GM18517 (cell line): ENCODE measurements around the gene TSPEAR.
"Not testable (repeated sequence)": the region's sequence is repeated elsewhere in the genome, so short reads cannot be mapped to it uniquely, and the experiment has no call there.

Experiments used
- ATAC-seq: cut with Tn5 transposase; IDR thresholded peaks from one replicate; pipeline ENCODE4 v1.9.1; 2021; ENCODE audit warnings: mild to moderate bottlenecking, moderate library complexity; ENCODE audit not compliant: unreplicated experiment

TSPEAR gene

DNA sequence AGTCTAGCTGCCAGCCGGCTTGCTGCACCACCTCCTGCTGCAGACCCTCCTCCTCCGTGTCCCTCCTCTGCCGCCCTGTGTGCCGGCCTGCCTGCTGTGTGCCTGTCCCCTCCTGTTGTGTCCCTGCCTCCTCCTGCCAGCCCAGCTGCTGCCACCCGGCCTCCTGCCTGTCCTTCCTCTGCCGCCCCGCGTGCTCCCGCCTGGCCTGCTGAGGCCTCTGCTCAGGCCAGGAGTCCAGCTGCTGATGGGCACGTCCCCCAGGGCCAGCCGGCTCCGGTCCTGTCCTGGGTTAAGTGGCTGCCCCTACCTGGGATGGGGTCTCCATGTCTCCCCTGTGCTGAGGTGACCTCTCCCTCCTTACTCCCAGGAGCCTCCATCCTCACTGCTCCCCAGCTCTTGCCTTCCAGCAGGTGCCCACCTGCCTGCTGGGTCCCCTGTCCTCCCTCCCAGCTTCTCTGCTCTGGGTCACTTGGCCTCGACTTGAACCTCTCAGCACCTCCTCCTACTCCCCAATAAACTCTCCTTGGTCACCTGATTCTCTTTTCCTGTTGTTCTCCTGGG, 98.6 kb downstream of the TSPEAR start:
- ATAC-seq, result no peak

DNA sequence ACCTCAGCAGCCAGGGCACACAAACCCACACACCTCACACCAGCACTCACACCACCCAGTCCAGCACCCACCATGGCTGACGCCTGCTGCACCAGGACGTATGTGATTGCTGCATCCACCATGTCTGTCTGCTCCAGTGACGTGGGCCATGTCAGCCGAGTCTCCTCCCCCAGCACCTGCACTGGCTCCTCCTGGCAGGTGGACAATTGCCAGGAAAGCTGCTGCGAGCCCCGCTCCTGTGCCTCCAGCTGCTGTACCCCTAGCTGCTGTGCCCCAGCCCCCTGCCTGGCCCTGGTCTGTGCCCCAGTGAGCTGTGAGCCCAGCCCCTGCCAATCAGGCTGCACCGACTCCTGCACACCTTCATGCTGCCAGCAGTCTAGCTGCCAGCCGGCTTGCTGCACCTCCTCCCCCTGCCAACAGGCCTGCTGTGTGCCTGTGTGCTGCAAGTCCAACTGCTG, 99.3 kb downstream of the TSPEAR start, which contains the start of gene KRTAP10-8:
KRTAP10-8 (plus strand) TSS at position 51 of the 458 bp plus-strand sequence; CDS start at position 73, 22 bp downstream.
- no peak for ATAC-seq

DNA sequence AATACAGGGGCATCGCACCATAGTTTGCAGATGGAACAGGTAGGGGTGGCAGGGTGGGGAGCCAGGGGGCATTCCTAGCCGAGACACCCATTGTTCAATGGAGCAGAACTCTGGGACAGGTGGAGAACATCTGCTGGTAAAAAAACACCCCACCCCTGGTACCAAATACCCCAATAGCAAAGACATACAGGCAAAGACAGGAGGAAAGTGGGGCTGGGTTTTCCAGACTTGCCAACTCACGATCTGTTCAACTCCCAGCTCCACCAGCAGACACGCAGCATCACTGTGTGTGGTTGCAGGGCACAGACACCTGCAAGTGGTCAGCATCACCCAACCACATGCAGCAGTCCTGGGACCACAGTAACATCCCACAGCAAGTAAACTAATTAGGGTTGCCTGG, 99.8 kb downstream of the TSPEAR start:
- no peak for ATAC-seq

DNA sequence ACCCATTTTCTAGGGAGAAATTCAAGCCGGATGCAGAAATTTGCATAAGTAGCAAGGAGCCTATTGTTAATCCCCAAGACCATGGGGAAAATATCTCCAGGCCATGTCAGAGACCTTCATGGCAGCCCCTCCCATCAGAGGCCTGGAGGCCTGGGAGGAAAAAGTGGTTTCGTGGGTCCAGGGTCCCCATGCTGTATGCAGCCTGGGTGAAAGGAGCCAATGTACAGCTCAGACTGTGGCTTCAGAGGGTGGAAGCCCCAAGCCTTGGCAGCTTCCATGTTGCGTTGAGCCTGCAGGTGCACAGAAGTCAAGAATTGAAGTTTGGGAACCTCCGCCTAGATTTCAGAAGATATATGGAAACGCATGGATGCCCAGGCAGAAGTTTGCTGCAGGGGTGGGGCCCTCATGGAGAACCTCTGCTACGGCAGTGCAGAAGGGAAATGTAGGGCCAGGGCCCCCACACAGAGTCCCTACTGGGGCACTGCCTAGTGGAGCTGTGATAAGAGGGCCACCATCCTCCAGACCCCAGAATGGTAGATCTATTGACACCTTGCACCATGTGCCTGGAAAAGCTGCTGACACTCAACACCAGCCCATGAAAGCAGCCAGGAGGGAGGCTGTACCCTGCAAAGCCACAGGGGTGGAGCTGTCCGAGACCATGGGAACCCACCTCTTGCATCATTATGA, 101.1 kb downstream of the TSPEAR start:
- ATAC-seq, result not testable (repeated sequence)

DNA sequence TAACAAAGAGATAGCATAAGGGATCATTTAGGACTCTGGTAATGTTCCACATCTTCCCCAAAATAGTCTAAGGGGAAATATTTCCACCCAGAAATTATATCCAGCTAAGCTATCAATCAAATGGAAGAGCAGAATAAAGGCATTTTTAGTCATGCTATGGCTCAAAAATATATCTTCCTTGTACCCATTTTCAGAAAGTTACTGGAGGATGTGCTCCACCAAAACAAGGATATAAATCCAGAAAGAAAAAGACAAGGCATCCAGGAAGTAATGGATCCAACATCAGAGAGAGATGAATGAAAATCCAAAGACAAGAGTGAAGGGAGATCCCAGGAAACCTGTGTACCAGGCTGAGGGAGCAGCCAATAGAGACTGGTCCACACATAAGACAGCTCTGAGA, 102.2 kb downstream of the TSPEAR start:
- no peak for ATAC-seq

DNA sequence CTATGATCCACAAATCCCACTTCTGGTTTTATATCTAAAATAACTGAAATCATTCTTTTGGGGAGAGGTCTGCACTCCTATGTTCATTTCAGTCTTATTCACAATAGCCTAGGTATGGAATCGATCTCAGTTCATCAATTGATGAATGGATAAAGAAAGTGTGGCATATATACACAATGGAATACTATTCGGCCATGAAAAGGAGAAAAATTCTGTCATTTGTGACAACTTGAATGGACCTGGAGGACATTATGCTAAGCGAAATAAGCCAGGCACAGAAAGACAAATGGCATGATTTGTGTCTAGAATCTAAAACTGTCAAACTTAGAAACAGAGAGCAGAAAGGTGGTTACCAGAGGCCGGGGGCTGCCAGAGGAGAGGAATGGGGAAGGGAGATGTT, 104.9 kb downstream of the TSPEAR start:
- no peak for ATAC-seq

GRCh38 chr21:44603911-44604310, 107.5 kb downstream of the TSPEAR start:
- ATAC-seq, result no peak

- ATAC-seq, result no peak
These were observed 108.1 kb downstream of the TSPEAR start for GRCh38 chr21:44603109-44603875.

DNA sequence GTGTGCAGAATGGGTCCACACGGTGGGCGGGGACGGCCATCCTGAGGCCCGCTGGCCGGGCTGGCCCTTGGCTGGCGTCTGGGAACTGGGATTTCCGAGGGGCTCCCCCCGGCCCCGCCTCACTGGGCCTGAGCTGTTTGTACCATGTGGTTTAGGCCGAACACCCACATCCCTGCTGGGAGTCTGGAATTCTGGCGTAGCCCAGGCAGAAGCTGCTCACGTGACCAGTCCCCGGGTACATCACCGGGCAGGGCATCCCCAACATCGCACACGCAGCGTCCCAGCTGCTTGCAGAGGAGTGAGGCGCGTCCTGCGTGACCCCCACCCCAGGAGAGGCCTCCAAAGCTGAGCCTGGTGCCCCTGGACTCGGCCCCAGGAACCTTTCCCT, 108.9 kb downstream of the TSPEAR start:
- no peak for ATAC-seq

DNA sequence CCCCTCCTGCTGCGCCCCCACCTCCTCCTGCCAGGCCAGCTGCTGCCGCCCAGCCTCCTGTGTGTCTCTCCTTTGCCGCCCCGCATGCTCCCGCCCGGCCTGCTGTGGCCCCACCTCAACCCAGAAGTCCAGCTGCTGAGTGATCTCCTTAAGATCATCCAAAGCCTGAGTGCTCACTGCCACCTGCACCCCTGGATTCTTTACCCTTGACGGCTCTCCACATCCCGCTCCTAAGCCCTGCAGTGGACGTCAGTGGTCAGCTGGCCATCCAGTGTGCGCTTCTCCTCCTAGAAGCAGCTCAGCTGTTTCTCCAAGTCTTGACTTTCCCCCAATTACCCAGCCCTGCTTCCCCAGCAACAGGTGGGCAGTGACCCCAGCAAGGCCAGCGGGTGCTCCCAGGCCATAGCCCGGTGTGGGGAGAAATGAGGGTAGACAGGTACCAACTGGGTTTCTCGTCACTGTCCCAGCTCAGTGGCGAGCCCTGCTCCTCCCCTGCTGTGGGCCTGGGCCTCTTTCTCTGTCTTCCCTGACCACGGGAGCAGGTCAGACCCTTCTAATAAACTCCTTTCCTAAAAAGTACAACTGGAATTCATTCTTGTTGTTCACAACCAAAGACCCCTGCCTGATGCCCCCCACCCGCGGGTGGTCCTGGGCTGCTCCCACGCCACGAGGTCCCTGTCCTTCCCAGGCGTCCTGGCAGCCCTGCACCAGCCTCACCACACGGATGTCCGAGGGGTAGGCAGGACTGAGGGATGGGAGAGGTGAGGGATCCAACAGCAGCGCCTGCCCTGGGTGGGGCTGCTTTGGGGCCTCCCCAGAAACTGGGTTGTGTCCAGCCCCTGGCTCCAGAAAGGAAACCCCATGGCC, 109.5 kb downstream of the TSPEAR start:
- no peak for ATAC-seq

GRCh38 chr21:44601091-44601490, 110.3 kb downstream of the TSPEAR start:
- not testable (repeated sequence) for ATAC-seq

DNA sequence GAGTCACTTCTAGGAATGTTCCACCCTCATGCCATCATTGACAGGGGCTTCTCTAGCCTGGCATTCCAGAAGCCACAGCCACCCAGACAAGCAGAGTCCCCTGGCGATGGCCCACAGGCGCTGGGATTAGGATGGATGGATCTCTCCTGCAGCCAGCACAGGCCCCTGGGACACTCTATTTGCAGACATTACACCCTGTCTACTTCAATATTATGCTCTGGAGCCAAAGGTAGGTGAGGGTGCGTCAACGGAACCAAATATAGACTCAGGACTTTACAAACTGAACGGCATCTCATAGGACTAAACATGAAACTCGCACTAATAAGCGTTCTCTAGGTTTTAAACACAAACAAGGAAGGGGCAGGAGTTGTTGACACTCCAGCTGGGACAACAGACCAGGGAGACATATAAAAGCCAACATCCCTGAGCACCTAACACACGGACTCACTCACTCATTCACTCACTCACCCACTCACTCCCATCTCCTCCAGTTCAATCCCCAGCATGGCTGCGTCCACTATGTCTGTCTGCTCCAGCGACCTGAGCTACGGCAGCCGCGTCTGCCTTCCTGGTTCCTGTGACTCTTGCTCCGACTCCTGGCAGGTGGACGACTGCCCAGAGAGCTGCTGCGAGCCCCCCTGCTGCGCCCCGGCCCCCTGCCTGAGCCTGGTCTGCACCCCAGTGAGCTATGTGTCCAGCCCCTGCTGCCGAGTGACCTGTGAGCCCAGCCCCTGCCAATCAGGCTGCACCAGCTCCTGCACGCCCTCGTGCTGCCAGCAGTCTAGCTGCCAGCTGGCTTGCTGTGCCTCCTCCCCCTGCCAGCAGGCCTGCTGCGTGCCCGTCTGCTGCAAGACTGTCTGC, 111.0 kb downstream of the TSPEAR start, which contains the start of gene KRTAP10-7:
KRTAP10-7 (plus strand) TSS at position 480 of the 861 bp plus-strand sequence; CDS start at position 505, 25 bp downstream.
- not testable (repeated sequence) for ATAC-seq

GRCh38 chr21:44599264-44600029, 111.9 kb downstream of the TSPEAR start:
- ATAC-seq, result no peak

DNA sequence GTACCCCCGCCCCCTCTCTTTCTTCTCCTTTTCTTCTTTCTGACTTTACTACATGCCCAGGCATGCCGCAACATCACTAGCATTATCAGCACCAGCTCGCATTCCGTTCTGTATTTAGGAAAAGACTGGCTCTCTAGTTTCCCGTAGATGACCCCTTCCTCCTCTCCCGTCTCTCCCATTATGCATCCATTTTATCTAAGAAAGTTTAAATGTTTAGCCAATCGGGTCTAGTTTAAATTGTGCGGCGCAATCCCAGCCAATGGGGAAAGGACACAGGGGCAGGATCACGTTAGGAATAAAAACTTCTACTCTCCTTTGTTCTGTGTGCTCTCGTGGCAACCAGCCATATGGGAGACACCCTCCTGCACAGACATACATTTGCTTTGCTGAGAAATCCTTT, 113.3 kb downstream of the TSPEAR start:
- no peak for ATAC-seq

DNA sequence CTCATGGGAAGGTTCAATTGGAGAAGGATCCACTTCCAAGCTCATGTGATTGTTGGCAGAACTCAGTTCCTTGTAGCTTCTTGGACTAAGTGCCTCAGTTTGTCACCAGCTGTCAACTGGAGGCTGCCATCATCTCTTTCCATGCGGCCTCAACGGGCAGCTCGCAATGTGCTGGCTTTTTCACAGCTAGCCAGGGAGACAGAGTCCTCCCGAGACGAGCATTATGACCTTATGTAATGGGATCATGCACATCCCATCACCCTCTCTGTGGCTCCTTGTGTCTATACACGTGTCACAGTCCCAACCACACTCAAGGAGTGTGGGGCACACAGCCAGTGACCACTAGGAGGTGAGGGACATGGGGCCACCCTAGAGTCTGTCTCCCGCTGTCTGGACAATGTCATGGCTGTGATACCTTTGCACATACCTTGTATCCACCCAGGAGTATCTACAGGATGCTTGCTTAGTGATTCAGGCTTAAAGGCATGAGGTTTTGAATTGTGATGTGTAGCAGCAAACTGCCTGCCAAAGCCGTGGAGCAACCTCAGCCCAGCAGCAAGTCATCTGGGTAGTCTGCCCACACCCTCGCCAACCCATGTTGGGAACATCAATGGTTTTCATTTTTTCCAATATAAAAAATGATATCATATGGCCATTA, 115.2 kb downstream of the TSPEAR start:
- ATAC-seq, result no peak

DNA sequence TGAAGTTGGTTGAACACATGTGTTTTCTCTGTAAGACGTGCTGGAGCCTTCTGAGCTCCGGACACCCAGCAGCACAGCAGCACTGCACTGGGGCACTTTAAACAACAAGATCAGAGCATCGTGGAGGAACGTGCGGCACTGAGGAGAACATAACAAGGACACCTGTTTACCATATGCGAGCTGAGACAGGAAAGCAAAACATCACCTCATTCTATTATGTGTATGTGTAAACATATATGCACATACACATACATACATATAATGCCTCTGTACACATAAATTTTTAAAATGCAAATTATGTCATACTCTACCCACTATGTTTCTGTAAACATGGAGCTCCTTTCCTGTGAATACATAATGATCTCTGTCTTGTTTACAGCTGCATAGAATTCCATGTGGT, 115.8 kb downstream of the TSPEAR start:
- ATAC-seq, result no peak

DNA sequence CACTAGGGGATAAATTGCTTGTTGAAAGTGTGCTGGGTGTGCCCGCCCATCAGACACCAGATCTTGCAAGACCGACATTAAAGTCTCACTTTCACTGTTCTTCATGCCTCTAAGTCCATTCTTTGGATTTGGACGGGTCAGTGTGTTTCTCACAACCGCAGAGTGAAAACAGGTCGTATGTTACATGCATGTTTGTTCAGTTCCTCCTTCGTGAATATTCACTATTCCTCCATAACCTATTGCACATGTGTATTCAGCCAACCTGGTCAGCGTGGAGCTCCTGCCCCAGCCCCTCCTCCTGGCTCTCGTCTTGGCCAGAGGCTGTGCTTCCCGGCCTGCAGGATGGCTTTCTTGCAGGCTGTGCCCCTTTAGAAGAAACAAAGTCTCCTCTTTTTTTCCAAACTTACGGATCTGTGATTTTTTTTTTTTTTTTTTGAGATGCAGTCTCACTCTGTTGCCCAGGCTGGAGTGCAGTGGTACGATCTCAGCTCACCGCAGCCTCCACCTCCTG, 116.9 kb downstream of the TSPEAR start:
- ATAC-seq, result no peak
